DMS 273 (cell line): Measurements from ENCODE around the gene ALPI.
A peak's percentile ranks its signal among the peaks of the same experiment; 100 is the strongest.

Source experiments
- DNase-seq: peaks from one replicate; lab custom pipeline; 2025; ENCODE audit not compliant: unreplicated experiment; lab: John Stamatoyannopoulos, UW

Gene ALPI

GRCh38 chr2:232458661-232459418 is 2.9 kb downstream of the ALPI start:
- DNase-seq: no peak

- DNase-seq: no peak
Measured at GRCh38 chr2:232459419-232460035, 3.6 kb downstream of the ALPI start.

- DNase-seq: no peak
Measured at GRCh38 chr2:232460171-232460570, 4.2 kb downstream of the ALPI start.

GRCh38 chr2:232463701-232464543 is 8.0 kb downstream of the ALPI start:
- DNase-seq: no peak

GRCh38 chr2:232464544-232464885 is 8.6 kb downstream of the ALPI start:
- peak; percentile 40 for DNase-seq

- DNase-seq: no peak
Measured at GRCh38 chr2:232465061-232465460, 9.1 kb downstream of the ALPI start.

GRCh38 chr2:232466221-232466620 is 10.3 kb downstream of the ALPI start:
- no peak for DNase-seq

- peak; percentile 86 for DNase-seq
Measured at GRCh38 chr2:232473467-232473890, 17.5 kb downstream of the ALPI start.

- no peak for DNase-seq
Measured at GRCh38 chr2:232476045-232476444, 20.1 kb downstream of the ALPI start.

- DNase-seq: no peak
Measured at GRCh38 chr2:232476791-232477190, 20.8 kb downstream of the ALPI start.

- DNase-seq: no peak
Measured at GRCh38 chr2:232477751-232478510, 22.0 kb downstream of the ALPI start.

GRCh38 chr2:232478571-232479340 is 22.8 kb downstream of the ALPI start:
- DNase-seq: no peak

- peak; percentile 25 for DNase-seq
Measured at GRCh38 chr2:232479341-232480200, 23.6 kb downstream of the ALPI start.

GRCh38 chr2:232480201-232481190 is 24.5 kb downstream of the ALPI start:
- DNase-seq: no peak

- DNase-seq: no peak
Measured at GRCh38 chr2:232481322-232482140, 25.6 kb downstream of the ALPI start.

GRCh38 chr2:232482301-232483238 is 26.6 kb downstream of the ALPI start:
- DNase-seq: no peak
